SW 1271 (cell line): ENCODE data around the gene ANG.
"Not testable (repeated sequence)": the region's sequence is repeated elsewhere in the genome, so short reads cannot be mapped to it uniquely, and the experiment has no call there.

Source experiments
- DNase-seq, 2 experiments: peaks; one replicate each; lab custom pipeline; 2025; lab: John Stamatoyannopoulos, UW

ANG gene

DNA sequence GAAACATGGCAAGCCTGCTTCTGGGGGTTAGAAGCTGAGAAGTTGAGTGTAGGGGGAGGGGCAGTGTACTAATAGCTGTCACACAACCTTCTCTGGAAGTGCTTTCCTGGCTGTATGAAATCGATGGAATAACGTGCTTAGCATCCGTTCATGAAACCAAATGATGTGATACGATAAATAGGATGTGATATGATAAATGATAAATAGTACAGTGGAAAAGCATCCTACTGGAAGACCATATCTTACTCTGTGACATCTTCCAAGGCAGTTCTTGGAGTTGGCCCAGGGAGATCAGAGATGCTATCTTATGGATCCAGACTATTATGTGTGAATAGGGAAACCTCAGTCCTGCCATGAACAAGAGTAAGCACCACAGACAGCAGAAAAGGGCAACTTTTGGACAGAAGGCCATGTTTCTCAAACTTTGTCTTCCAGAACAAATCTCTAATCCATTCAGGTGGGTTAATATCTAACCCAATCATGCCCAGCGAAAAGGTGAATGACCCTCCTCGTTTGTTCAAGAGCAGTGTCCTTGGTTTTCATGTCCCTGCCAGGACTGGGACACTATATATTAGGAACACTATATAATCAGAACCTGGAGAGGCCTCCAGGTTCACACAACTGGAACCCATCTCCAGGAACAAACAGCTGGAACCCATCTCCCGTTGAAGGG lies at the start of gene ANG:
Gene ANG (plus strand): TSS at position 598 of the 673 bp plus-strand sequence. CDS start 4,801 bp downstream, outside the sequence.
- no peak for DNase-seq

DNA sequence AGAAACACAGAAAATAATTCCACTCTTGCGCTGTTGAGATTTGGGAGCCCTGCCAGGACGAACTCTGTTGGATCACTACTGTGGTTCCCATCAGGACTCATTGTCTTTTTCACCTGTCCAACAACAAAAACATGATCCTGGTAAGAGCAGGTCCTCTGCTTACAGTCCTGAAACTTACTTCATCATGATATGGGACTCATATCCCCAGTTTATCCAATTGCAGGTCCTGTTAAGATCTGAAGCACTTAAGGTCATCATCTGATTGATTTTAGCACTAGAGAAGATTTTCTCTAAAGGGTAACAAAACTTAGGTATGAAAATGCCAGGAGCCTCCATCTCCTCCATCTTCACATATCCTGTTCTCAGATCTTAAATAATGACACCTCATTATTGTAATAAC lies 47.0 kb upstream of the ANG start, which contains the start of gene OR6S1:
Gene OR6S1 (minus strand): TSS at position 101 of the 400 bp plus-strand sequence. CDS start 0 bp downstream, at position 101.
- no peak for DNase-seq

DNA sequence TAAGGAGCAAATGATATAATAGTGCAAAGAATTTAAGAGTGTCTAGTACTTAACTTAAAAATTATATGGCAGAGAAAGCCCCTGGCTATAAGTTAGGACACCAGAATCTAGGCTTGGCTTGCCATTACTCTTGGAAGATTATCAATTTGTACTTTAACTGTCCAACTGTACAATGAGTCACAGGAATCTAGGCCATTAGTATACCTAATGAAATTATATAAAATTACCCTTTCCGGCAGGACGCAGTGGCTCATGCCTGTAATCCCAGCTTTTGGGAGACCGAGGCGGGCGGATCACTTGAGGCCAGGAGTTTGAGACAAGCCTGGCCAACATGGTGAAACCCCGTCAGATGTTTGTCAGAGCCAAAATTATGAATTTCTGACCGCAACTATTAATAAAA lies 46.4 kb upstream of the ANG start:
- DNase-seq, result no peak

DNA sequence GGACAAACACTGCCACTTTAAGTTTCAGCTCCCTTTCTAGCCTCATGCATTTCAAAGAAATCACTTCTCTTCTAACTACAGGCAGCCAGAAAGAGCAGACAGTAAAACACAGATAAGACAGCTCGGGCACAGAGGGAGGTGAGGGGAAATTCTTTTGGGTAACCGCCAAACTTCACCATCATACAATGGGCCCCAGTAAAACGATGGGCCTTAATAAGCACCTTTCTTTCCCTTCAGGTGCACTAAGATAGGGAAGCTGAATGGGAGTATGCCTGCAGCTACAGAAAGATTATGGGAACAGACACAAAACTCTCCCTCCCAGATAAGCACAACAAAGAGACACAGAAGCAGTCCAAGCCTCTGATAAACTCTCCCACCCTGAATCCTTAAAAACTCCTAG lies 45.8 kb upstream of the ANG start:
- DNase-seq, result not testable (repeated sequence)

DNA sequence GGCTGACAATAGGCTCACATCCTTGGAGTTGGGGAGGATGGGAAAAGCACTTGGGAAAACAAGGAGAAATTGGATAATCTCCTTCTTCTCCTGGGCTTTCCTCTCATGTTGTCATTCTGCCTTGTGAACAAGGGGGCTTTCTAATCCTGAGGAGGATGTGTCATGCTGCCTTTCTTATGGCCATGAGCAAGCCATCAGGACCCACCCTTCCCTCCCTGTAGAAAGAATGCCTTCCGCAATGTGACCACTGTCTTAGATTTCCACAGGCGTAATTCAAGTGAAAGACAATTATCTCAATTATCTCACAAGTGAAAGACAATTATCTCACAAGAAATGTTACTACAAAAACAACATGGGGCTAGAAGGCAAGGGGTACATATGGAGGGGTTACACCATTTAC lies 44.0 kb upstream of the ANG start:
- no peak for DNase-seq

DNA sequence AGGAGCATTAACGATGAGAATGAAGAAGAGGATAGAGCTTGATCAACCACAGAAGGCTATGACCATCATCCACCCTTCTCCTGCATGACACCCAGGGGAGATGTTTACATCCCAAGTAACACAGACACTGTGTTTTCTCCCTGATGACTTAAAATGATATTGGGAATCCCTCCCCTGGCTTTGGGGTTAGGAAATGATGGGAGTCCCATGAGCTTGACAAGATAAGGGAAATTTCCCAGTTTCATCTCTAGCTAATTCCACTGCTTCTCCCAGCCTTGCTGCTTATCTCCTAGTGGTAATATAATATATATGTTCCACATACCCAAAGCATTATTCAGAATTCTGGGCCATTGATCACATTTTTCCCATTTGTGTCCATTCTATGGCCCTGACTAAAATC lies 43.1 kb upstream of the ANG start:
- no peak for DNase-seq

DNA sequence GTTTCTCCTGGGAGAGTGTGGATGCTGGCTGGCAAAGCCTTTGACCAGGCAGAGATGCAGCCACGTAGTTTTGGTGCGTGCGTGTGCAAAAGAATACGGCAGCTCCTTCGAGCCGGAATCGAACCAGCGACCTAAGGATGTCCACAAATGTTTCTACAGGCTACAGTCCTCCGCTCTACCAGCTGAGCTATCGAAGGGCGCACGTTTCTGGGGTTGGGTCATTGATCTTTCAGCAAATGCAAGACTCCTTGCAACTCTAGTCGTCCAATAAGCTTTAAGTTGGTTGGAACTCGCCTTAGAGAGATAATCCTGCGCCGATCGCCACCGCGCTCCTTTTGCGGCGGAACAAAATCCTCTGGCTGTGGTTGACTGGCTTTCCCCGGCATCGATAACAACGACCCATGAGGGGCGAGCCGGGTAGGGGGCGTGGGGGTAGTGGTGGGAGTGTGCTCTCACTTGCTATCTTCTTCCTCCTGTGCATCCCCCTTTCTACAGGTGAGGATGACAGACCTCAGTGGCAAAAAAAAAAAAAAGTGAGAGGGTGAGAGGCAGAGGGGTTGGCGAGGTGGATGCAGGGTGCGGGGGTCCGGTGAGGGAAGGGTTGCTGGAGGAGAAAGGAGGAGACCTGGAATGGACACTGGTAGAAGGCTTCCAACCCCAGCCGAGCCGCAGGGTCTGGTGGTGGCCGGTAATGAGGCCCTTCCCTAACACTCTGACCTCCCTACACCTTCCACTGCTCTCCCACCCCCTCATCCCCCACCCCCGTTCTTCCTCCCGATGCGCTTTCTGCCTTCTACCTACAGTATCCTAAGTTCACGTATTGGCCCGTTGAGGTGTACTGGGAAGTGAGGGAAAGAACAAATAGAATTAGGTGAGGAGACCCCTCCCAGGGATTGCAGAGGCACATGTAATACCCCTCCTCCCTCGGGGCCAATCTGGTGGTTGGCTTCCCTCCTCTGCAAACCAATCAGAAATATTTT lies 35.3 kb upstream of the ANG start:
- no peak for DNase-seq

DNA sequence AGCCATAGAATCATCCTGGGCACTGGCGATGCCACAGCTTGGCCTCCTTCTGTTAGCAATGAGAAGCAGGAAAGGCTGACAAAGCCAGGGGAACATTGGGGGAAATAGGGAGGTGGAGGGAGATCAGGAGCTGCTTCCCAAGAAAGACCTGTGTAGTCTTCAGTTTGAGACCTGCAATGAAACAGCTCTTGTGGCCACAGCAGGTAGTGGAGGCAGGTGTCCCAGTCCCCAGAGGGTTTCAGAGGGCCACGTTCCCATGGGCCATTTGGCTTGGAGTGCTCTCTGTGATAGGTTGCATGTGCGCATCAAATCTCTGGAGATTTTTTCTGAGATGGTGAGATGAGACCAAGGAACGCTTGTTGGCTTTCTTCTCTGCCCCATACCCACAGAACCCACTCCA lies 32.7 kb upstream of the ANG start:
- DNase-seq, result no peak

DNA sequence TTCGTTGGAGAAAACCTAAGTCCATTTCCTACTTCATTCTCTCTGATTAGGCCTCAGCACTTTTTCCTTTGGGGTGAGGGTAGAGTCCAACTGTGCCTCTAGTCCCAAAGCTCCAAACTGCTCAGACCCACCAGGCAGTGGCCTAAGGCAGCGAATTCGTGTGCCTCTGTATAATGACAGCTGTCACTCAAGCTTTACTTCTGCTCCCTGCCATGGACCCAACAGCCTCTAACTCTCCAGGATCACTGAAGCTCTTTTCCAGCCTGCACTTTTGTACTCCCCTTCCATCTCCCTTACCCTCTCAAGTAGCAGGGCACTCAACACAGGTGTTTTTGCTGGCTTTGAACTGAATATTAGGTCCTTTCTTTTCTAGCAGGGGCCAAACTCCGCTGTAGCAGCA lies 32.3 kb upstream of the ANG start:
- DNase-seq, result no peak

DNA sequence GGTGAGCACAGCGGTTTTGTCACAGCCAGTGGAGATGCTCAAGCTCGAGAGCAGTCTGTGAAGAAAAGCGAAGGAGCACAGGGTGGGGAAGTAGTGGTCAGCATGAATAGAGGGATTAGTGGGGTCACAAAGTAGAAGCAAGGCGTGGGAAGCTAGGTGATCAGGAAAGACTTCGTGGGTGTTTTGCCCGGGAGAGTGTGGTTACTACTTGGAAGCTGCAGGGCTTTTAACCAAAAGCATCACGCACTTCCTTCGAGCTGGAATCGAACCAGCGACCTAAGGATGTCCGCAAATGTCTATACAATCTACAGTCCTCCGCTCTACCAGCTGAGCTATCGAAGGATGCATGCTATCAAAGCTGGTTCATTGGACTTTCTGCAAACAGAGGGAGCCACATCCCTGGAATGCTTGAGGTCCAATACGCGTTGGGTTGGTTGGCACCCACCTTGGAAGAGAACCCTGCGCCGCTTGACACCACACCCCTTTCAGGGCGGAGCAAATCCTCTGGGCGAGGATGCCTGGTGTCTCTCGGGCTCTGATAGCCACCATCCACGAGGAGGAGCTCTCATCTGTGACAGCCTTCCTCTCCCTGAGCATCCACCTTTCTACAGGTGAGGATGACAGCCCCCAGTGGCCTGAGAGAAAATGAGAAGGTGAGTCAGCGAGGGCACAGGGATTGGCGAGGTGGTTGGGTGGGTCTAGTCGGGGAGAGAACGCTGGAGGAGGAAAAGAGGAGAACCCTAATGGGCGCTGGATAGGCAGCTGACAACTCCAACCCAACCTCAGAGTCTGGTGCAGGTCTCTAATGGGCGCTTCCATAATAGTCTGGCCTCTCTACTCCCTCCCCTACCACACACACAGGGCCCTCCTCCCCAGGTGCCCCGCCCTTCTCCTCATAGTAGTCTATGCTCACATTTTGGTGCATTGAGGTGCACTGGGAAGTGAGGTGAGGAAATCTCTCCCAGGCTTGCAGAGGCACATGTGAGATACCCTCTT lies 31.1 kb upstream of the ANG start:
- DNase-seq, result peak in 1 of 2 experiments; percentile 3

DNA sequence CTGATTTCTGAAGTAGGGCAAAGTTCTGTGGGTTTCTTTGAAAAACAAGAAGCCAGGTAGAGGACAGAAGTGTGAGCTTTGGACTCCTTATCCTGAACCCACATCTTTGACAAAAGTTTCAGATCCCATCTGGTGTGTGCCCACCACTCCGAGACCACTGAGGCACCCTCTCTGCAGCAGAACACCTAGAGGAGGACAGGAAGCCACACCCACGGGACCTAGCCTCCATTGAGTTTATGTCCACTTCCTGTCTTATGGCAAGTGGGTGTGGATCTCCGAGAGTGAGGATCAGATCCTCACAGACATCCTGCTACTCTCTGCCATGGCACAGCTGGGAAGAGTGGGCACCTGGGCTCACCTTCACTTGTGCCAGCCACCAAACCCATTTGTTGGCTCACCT lies 30.3 kb upstream of the ANG start:
- no peak for DNase-seq

DNA sequence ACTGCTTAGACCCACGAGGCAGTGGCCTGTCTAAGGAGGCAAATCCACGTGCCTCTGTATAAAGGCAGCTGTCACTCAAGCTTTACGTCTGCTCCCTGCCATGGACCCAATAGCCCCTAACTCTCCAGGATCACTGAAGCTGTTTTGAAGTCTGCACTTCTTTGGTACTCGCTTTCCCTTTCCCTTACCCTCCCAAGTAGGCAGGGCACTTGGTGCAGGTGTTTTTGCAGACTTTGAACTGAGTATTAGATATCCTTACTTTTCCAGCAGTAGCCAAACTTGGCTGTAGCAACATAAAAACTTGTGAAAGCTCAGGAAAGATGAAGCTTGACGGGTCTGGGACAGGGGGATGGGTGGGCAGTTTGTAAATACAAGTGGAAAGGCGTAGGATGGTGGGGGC lies 29.2 kb upstream of the ANG start:
- DNase-seq, result no peak

DNA sequence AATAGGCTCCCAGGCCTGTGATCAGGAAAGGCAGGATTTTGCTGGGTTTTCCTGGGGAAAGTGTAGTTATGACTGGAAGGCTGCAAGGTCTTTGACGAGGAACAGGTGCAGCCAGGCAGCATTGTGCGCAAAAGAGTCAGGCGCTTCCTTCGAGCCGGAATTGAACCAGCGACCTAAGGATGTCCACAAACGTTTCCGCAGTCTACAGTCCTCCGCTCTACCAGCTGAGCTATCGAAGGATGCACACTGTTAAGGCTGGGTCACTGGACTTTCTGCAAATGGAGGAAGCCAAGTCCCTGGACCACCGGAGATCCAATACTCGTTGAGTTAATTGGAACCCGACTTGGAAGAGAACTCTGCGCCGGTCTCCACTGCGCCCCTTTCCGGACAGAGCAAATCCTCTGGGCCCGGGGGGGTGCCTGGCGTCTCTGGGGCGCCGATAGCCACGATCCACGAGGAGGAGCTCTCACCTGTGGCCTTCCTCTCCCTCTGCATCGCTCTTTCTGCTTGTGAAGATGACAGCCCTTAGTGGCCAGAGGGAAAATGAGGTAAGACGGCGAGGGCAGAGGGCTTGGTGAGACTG lies 28.7 kb upstream of the ANG start:
- DNase-seq, result no peak

DNA sequence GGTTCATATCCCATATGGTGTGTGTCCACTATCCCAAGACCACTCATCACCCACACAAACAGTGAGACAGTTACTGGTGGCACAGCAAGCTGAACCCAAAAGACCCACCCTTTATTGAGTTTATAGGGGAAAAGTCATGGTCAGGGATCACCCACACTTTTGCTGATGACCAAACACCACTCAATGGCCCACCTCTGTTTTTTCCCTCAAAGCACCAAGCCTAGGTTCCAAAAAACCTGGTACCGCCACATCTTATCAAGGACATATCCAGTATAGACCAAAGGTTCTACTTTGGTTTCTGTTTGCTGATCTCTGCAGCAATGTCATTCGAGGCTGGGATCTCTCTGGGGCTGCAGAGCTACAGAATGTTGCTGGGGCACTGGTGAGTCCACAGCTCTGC lies 27.4 kb upstream of the ANG start:
- DNase-seq, result no peak

DNA sequence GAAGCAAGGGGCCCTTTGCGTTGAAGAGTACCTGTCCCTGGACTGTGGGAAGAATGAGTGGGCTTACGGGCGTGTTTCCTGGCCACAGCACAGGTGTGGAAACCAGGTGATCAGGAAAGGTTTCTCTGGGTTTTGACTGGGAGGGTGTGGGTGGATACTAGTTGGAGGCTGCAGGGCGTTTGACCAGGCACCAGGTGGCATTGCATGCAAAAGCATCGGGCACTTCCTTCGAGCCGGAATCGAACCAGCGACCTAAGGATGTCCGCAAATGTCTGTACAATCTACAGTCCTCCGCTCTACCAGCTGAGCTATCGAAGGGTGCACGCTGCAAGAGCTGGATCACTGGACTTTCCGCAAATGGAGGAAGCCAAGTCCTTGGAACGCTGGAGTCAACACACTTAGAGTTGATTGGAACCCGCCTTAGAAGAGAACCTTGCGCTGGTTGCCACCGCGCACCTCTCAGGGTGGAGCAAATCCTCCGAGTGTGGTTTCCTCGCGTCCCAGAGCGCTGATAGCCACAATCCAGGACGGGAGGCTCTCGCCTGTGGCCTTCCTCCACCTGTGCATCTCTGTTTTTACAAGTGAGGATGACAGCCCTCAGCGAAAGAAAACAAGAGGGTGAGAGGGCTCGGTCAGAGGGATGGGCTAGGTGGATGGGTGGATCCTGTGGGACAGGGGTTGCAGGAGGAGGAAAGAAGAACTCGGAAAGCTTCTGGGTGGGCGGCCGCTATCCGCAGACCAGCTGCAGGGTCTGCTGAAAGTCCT lies 25.4 kb upstream of the ANG start:
- peak; percentile 56 to 58 for DNase-seq

DNA sequence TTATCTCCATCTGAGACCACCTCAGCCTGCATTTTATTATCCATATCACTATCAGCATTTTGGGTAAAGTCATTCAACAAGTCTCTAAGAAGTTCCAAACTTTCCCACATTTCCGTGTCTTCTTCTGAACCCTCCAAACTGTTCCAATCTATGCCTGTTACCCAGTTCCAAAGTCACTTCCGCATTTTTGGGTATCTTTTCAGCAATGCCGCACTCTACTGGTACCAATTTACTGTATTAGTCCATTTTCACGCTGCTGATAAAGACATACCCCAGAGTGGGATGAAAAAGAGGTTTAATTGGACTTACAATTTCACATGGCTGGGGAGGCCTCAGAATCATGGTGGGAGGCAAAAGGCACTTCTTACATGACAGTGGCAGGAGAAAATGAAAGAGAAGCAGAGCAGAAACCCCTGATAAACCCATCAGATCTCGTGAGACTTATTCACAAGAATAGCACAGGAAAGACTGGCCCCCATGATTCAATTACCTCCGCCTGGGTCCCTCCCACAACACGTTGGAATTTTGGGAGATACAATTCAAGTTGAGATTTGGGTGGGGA lies 22.1 kb upstream of the ANG start:
- not testable (repeated sequence) for DNase-seq

DNA sequence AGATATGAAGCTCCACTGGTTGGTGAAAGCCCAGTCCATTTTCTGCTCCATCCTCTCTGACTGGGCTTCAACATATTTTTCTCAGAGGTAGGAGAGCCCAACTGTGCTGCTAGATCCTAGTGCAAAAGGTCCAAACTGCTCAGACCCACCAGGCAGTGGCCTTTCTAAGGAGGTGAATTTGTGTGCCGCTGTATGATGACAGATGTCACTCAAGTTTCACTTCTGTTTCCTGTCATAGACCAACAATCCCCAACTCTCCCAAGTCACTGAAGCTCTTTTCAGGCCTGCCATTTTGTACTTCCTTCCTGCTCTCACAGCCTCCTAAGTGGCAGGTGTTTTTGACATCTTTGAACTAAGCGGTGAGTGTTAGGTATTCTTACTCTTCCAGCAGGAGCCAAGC lies 20.6 kb upstream of the ANG start:
- no peak for DNase-seq

DNA sequence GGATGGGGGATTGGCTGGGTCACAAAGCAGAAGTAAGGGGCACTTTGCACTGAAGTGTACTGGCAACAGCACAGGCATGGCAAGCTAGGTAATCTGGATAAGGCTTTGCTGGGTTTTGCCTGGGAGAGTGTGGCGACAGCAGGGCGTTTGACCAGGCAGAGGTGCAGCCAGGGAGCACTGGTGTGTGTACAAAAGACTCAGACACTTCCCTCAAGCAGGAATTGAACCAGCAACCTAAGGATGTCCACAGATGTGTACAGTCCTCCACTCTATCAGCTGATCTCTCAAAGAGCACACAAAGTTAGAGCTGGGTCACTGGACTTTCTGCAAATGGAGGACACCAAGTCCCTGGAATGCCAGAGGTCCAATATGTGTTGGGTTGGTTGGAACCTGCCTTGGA lies 19.6 kb upstream of the ANG start:
- no peak for DNase-seq

DNA sequence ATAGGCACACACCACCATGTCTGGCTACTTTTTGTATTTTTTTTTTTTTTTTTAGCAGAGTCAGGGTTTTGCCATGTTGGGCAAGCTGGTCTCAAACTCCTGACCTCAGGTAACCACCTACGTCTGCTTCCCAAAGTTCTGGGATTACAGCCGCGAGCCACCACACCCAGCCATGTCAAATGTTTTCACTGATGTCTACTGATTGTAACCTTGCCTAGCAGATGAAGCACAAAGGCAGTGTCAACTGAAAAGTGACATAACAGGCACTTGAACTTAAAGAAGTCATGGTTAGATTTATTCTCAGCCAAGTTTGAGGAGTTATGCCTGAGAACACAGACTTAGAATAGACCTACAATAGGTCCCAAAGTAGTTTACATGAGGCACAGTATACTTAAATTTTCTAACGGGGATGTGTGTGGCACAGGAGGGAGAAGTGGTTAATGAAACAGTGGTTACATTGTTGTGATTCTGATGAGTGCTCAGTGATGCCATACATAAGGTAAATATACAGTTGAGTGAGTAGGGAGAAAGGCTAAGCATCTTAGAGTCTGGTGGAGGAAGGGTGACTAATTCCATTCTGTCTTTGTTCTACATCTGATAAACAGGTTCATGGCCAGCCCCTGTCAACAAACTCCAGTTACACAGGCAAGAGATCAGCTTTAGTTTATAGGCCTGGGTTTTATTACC lies 16.8 kb upstream of the ANG start:
- no peak for DNase-seq

DNA sequence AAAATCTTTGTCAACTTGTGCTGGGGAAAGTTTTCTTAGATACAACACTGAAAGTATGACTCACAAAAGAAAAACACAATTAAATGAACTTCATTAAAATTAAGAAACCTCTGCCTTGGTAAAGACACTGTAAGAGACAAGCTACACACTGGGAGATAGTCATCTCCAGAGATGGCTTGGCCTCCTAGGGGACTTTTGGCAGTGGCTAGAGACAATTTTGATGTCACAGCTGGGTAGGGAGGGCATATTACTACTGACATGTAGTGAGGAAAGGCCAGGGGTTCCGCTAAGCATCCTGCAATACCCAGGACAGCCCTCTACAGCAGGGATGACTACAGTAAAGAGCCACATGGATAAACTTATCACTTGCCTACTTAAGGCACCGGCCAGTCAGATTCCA lies 12.9 kb upstream of the ANG start:
- no peak for DNase-seq
